Measurements from ENCODE around the gene RDH12.

RDH12 gene

GRCh38 chr14:67722293-67722692 is 20.6 kb downstream of the RDH12 start:
- no peak for DNase-seq (ENCODE audit: low read depth in 1 of 2, low spot score in 1 of 2)
- no peak for TF ChIP-seq CTCF (IDR thresholded peaks at IDR 0.05; ENCODE audit: insufficient read depth, low read length)
- no peak for TF ChIP-seq GABPA (IDR thresholded peaks at IDR 0.05; ENCODE audit: low read depth)
- TF ChIP-seq POLR2AphosphoS5 (IDR thresholded peaks at IDR 0.05; ENCODE audit: low read depth), result no peak
- no peak for TF ChIP-seq REST (IDR thresholded peaks at IDR 0.05; ENCODE audit: insufficient replicate concordance, low read depth)
- no peak for TF ChIP-seq SPI1 (IDR thresholded peaks at IDR 0.05; ENCODE audit: borderline replicate concordance, low read depth)
- Histone ChIP-seq H3K27ac (replicated peaks) (no peak overlapping the region), H3K27me3 (ENCODE audit: insufficient read depth, poor library complexity, severe bottlenecking) (no peaks in the 10 kb centered on the region), H3K4me3 (replicated peaks; ENCODE audit: insufficient read depth, low read length) (no peak overlapping the region)

- TF ChIP-seq REST (IDR thresholded peaks at IDR 0.05; ENCODE audit: insufficient replicate concordance, low read depth) (no peak), GABPA (IDR thresholded peaks at IDR 0.05; ENCODE audit: low read depth) (no peak), POLR2AphosphoS5 (IDR thresholded peaks at IDR 0.05; ENCODE audit: low read depth) (no peak), CTCF (IDR thresholded peaks at IDR 0.05; ENCODE audit: insufficient read depth, low read length) (no peak), SPI1 (IDR thresholded peaks at IDR 0.05; ENCODE audit: borderline replicate concordance, low read depth) (no peak)
- Histone ChIP-seq H3K4me3 (replicated peaks; ENCODE audit: insufficient read depth, low read length) (no peak overlapping the region), H3K27ac (replicated peaks) (no peak overlapping the region), H3K27me3 (ENCODE audit: insufficient read depth, poor library complexity, severe bottlenecking) (no peaks in the 10 kb centered on the region)
- no peak for DNase-seq (ENCODE audit: low read depth in 1 of 2, low spot score in 1 of 2)
Observed at GRCh38 chr14:67725171-67725570, 23.5 kb downstream of the RDH12 start.

GRCh38 chr14:67727361-67727760 is 25.7 kb downstream of the RDH12 start:
- no peak for TF ChIP-seq CTCF (IDR thresholded peaks at IDR 0.05; ENCODE audit: insufficient read depth, low read length)
- no peak for TF ChIP-seq GABPA (IDR thresholded peaks at IDR 0.05; ENCODE audit: low read depth)
- no peak for TF ChIP-seq REST (IDR thresholded peaks at IDR 0.05; ENCODE audit: insufficient replicate concordance, low read depth)
- TF ChIP-seq SPI1 (IDR thresholded peaks at IDR 0.05; ENCODE audit: borderline replicate concordance, low read depth), result no peak
- no peak for DNase-seq (ENCODE audit: low read depth in 1 of 2, low spot score in 1 of 2)
- no peak overlapping the region for H3K4me3 ChIP-seq (replicated peaks; ENCODE audit: insufficient read depth, low read length)
- H3K27ac ChIP-seq (replicated peaks), result no peak overlapping the region
- no peaks in the 10 kb centered on the region for H3K27me3 ChIP-seq (ENCODE audit: insufficient read depth, poor library complexity, severe bottlenecking)
